Vagina (tissue), 2 donors: Measurements from ENCODE around the gene LTBP4.

Source experiments
- CTCF ChIP-seq, 3 experiments: fragments of 450-650 bp in 2 of 3; fragments of 200-600 bp in 1 of 3; sonication (generic) in 1 of 3; IDR thresholded peaks; one replicate each; pipeline ENCODE4 v1.5.1; 2017 to 2019; ENCODE audit warnings: antibody characterized with exemption in 3 of 3, mild to moderate bottlenecking in 2 of 3, moderate library complexity in 2 of 3
- POLR2A ChIP-seq, 2 donors: fragments of 450-650 bp; IDR thresholded peaks; one replicate each; pipeline ENCODE4 v1.6.1; 2017; ENCODE audit warnings: antibody characterized with exemption in 2 of 2, mild to moderate bottlenecking in 2 of 2, moderate library complexity in 2 of 2
- POLR2AphosphoS5 ChIP-seq, 2 donors: sonication (generic); formaldehyde crosslinking; IDR thresholded peaks; one replicate each; pipeline ENCODE4 v1.9.0; 2017; ENCODE audit warnings: antibody characterized with exemption in 2 of 2, mild to moderate bottlenecking in 2 of 2, low read depth in 1 of 2; ENCODE audit not compliant: insufficient read depth in 1 of 2

- TF ChIP-seq CTCF (IDR thresholded peaks at IDR 0.05) (no peak), POLR2A (IDR thresholded peaks at IDR 0.05) (no peak), POLR2AphosphoS5 (IDR thresholded peaks at IDR 0.05; ENCODE audit: insufficient read depth in 1 of 2, low read depth in 1 of 2) (no peak)
Observed at GRCh38 chr19:40585241-40585981, 15.8 kb upstream of the LTBP4 start.
